ENCODE measurements around the gene RNLS. TPM values are rescaled to one million over a fixed set of nuclear protein-coding genes. Genes with fewer than 3 reads are reported as not detected.
"Not testable (repeated sequence)": the region's sequence is repeated elsewhere in the genome, so short reads cannot be mapped to it uniquely, and the experiment has no call there.

Gene RNLS
- total RNA-seq, 1 donor from 2014 or later, result 3.7 TPM

DNA sequence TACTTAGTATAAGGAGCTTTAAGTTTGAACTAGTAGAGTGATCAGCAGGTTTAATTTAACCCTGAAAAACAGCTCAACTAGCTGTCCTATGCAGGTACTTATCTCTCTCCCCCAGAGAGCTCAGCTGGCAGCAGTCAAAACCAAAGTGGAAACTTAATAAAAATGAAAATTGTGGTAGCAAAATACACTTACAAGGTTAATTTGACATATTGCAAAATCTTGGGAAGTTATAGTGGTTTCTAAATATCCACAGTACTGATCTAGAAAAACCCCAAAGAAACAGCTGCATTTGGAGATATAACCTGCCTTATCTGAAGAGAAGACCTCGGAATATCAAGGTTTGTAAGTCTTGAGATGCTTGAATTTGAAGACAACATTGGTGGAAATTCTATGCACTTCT lies 269.2 kb downstream of the RNLS start:
- TF ChIP-seq CTCF (IDR thresholded peaks at IDR 0.05), result no peak
- ATAC-seq (no peak), DNase-seq (no peak)
- Histone ChIP-seq H3K4me3 (no peak overlapping the region), H3K36me3 (no peaks in the 10 kb centered on the region), H3K4me1 (no peaks in the 10 kb centered on the region), H3K27me3 (no peaks in the 10 kb centered on the region), H3K27ac (no peak overlapping the region), H3K9me3 (no peaks in the 10 kb centered on the region)
- intact Hi-C loops (cut with DNase I), result no loop called here

- intact Hi-C loops (cut with DNase I), result no loop called here
- TF ChIP-seq CTCF (IDR thresholded peaks at IDR 0.05), result no peak
- H3K27me3 ChIP-seq, result no peaks in the 10 kb centered on the region
- no peak overlapping the region for H3K27ac ChIP-seq
- H3K9me3 ChIP-seq, result no peaks in the 10 kb centered on the region
- DNase-seq (no peak), ATAC-seq (no peak)
- H3K4me1 ChIP-seq, result no peaks in the 10 kb centered on the region
- H3K4me3 ChIP-seq, result no peak overlapping the region
- H3K36me3 ChIP-seq, result no peaks in the 10 kb centered on the region
These were observed 270.3 kb downstream of the RNLS start for GRCh38 chr10:88312855-88313254.

GRCh38 chr10:88311264-88311663 lies 271.9 kb downstream of the RNLS start:
- no peaks in the 10 kb centered on the region for H3K27me3 ChIP-seq
- no peaks in the 10 kb centered on the region for H3K9me3 ChIP-seq
- intact Hi-C loops (cut with DNase I), result no loop called here
- TF ChIP-seq CTCF (IDR thresholded peaks at IDR 0.05), result no peak
- ATAC-seq, result no peak
- H3K36me3 ChIP-seq, result no peaks in the 10 kb centered on the region
- DNase-seq, result no peak
- no peaks in the 10 kb centered on the region for H3K4me1 ChIP-seq
- H3K4me3 ChIP-seq, result no peak overlapping the region
- H3K27ac ChIP-seq, result no peak overlapping the region

- ATAC-seq, result no peak
- Histone ChIP-seq H3K27me3 (no peaks in the 10 kb centered on the region), H3K36me3 (no peaks in the 10 kb centered on the region), H3K27ac (no peak overlapping the region), H3K4me3 (no peak overlapping the region), H3K4me1 (no peaks in the 10 kb centered on the region), H3K9me3 (no peaks in the 10 kb centered on the region)
- no peak for DNase-seq
- no peak for TF ChIP-seq CTCF (IDR thresholded peaks at IDR 0.05)
- intact Hi-C loops (cut with DNase I), result no loop called here
These were observed 273.8 kb downstream of the RNLS start for GRCh38 chr10:88309365-88309764.

DNA sequence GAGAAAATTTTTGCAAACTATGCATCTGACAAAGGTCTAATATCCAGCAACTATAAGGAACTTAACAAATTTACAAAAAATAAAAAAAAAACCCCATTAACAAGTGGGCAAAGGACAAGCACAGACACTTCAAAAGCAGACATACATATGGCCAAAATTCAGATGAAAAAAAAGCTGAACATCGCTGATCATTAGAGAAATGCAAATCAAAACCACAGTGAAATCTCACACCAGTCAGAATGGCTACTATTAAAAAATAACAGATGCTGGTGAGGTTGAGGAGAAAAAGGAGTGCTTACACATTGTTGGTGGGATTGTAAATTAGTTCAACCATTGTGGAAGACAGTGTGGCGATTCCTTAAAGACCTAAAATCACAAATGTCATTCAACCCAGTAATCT lies 274.8 kb downstream of the RNLS start:
- DNase-seq; H3K36me3 ChIP-seq; H3K4me3 ChIP-seq; H3K4me1 ChIP-seq; intact Hi-C loops (cut with DNase I); H3K27ac ChIP-seq; H3K27me3 ChIP-seq; H3K9me3 ChIP-seq; ATAC-seq: not testable (repeated sequence)

- Histone ChIP-seq H3K4me1 (no peaks in the 10 kb centered on the region), H3K27me3 (no peaks in the 10 kb centered on the region), H3K36me3 (no peaks in the 10 kb centered on the region), H3K27ac (no peak overlapping the region), H3K4me3 (no peak overlapping the region), H3K9me3 (no peaks in the 10 kb centered on the region)
- no peak for TF ChIP-seq CTCF (IDR thresholded peaks at IDR 0.05)
- intact Hi-C loops (cut with DNase I), result no loop called here
- DNase-seq (no peak), ATAC-seq (no peak)
These were observed 283.3 kb downstream of the RNLS start for GRCh38 chr10:88299787-88300186.
